Stimulated activated CD8-positive, alpha-beta memory T cell treated with anti-CD3 and anti-CD28 coated beads, Interleukin-7, amount 100 ng/mL, for 48 hours (primary cell): ENCODE data around the gene MRGPRX2.

Experiments used
- DNase-seq, 2 donors: peaks; one replicate each; pipeline ENCODE4 v3.0.0-alpha.2; 2020; ENCODE audit warnings: low read depth in 1 of 2; ENCODE audit errors: extremely low read depth in 1 of 2

MRGPRX2 gene

GRCh38 chr11:19060629-19061028, at the start of gene MRGPRX2:
TSS of gene MRGPRX2 (minus strand) at chr11:19060717. CDS start at chr11:19056402, 4,315 bp downstream.
- DNase-seq: peak in 1 of 2 donors; percentile 24

- DNase-seq: no peak
These were observed 49.8 kb upstream of the MRGPRX2 start for GRCh38 chr11:19110295-19110694.

GRCh38 chr11:19107125-19107524, 46.6 kb upstream of the MRGPRX2 start:
- DNase-seq: no peak

DNA sequence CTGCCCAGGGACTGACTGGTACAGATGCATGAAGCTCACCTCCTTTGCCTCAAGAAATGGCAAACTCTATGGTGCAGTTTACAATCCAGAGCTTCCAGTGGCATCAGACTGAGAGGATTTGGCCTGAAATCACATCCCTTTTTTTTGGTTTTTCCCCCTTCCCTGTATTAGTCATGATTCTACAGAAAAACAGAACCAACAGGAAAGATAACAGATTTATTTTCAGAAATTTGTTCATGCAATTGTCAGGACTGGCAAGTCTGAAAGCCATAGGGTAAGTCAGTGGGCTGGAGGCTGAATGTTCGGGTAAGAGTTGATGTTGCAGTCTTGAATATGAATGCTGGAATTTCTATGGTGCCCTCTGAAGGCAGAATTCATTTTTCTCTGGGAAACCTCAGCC, 44.5 kb upstream of the MRGPRX2 start:
- DNase-seq: no peak

GRCh38 chr11:19102521-19102900, 42.0 kb upstream of the MRGPRX2 start:
- DNase-seq: no peak

GRCh38 chr11:19101796-19102520, 41.4 kb upstream of the MRGPRX2 start:
- DNase-seq: no peak

DNA sequence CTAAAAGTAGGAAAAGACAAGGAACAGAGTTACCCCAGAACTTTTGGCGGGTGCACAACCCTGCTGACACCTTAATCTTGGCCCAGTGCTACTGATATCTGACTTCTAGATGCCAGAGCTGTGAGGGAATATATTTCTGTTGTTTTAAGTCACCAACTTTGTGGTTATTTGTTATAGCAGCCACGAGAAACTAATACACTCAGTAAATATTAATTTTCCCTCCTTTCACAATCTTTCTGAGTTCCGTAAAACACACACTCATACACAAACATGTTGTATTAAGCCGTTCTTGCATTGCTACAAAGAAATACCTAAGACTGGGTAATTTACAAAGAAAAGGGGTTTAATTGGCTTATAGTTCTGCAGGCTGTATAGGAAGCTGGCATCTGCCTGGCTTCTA, 40.4 kb upstream of the MRGPRX2 start:
- no peak for DNase-seq

GRCh38 chr11:19099093-19099492, 38.6 kb upstream of the MRGPRX2 start:
- no peak for DNase-seq

DNA sequence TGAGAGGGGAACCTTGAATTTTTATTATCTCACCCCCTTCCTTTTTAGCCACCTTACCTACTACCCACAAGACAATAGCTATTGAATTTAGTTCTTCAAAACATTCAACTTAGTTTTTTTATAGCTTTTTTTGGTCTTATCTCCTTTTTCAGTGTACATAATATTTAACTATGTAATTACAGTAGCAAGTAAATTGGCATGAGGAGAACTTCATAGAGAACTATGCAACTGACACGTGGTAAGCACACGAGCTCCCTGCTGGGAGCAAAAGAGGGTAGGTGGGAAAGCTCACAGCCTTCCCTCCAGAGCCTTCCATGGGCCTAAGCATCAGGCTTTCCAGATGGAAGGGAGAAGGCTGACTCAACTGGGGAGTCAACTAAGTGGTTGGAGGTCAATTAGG, 34.3 kb upstream of the MRGPRX2 start:
- no peak for DNase-seq

DNA sequence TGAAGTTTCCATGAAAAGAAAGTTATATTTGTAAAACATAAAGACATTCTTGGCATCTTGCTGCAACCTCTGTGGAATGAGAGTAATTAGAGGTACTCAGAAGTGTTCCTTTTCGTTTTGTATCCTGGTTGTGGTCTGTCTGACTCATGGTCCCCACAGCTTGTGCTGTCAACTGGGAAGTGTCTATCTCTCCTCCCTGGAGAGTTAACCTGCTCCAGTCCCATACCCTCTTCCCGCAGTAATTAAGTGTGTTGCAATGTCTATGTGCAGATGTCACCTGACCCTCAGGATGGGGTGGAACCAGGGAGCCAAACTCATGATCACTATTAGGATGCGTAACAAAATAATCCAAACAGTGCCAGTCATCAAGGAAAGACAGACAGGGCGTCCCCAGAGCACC, 33.5 kb upstream of the MRGPRX2 start:
- DNase-seq: no peak

- DNase-seq: no peak
These were observed 32.3 kb upstream of the MRGPRX2 start for GRCh38 chr11:19092850-19093249.

DNA sequence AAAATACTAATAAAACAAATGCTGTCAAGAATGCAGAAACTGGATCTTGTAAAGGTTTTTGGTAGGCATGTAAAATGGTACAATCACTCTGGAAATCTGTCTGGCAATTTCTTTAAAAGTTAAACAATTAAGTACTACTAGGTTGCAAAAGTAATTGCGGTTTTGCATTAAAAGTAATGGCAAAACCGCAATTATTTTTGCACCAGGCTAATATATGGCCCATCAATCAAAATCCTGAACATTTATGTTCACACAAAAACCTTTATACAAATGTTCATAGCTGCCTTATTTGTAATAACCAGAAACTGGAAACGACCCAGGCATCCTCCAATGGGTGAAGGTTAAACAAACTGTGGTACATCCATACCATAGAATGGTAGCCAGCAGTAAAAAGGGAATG, 31.8 kb upstream of the MRGPRX2 start:
- DNase-seq: no peak

DNA sequence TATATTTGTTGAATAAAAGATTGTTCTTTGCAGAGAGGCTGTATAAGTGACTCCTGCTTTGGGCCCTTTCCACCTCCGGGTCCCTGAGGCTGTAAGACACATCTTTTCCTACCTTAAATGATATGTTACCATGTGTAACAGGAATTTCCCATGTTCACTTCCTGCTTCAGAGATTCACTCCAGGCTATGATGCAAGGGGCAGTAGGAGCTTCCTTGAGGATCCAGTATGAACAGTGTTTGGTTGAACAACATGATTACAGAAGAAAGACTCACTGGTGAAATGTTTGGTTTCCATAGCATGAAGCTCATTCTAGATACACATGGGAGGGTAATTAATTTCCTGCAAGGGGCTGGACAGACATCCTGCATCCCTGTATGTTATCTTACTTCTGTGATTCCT, 30.8 kb upstream of the MRGPRX2 start:
- DNase-seq: no peak

DNA sequence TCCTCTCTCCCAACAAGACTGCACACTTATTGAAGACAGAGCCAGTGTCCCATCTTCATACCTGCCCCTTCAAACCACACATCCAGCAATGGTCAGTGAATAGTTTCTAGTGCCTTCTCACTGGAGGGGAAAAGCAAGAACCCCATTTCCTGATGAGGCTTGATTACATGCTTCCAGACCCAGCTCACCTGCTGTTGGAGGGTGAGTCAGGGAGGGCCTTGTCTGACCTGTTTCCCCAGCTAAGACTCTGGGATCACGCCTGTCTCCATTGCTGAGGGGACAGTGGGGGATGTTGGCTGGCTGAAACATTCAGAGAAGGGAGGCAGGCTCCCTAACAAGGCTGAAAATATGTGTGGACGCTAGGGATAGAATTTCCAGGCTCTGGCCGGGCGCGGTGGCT, 28.9 kb upstream of the MRGPRX2 start:
- DNase-seq: no peak

DNA sequence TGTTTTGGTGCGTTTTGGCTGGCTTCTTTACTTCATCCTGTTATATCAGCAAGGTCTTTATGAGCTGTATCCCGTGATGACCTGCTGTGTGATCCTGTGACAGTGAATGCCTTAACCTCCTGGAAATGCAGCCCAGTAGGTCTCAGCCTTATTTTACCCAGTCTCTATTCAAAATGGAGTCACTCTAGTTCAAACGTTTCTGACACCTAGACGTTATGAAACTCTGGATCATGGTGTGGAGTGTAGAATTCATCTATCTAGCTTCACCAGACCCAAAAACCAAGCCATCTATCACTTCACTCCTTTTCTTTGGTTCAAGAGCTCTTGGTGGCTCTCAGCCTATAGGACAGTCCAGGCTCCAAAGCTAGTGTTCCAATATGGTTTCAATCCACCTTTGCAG, 28.3 kb upstream of the MRGPRX2 start:
- no peak for DNase-seq

- DNase-seq: no peak
These were observed 27.1 kb upstream of the MRGPRX2 start for GRCh38 chr11:19087658-19088057.

GRCh38 chr11:19084661-19085315, 24.3 kb upstream of the MRGPRX2 start:
- DNase-seq: no peak

DNA sequence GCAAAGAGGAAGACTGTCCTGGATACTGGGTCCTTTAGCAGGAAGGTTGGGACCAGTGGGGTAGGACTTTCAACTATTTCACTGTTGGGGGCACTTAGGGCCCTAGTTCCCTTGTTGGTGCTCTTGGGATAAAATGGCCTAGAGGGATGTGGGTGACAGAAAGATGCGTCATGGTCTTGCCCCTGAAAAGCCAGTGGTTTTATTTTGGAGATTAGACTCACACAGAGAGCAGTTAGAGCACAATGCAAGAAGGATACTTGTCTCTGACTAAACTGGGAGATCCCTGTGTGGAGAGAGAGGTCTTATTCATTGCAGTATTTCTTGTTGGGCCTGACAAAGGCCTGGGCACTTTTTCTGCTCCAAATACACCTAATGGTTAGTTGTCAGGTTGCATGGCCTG, 22.6 kb upstream of the MRGPRX2 start:
- DNase-seq: no peak

GRCh38 chr11:19080579-19080993, 20.1 kb upstream of the MRGPRX2 start:
- DNase-seq: no peak

DNA sequence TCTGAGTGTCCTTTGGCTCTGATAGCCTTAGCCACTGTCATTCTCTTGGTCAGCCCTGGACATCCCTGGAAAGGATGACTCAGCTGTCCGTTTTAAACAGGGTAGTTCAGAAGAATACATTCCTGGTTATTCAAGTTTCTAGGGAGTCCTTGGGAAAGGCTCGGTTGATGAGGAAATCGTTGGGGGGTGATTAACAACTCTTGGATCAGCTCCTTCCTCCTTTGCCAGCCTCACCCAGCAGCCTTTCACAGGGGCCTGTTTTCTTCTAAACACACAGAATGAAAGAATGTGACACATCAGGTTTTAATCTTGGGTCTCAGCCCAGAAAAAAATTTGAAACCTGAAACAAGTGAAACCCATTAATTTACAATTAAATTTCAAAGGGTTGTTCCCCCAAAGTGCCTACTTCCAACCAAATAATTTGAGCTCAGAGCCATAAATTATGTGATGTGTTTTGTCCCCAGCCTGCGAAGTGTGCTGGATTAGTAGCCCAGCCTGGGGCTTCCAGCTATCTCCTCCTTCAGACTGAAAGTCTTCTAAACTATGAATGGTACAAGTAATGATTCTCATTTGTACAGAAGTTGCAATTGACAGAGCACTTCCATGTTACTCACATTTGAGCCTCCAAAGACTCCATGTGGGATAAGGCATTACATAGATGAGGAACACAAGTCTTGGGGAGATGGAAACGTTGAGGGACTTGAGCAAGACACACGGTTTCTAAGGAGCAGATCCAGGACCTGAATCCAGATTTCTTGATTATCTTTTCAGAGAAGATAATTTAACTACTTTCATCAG, 19.3 kb upstream of the MRGPRX2 start:
- DNase-seq: no peak

DNA sequence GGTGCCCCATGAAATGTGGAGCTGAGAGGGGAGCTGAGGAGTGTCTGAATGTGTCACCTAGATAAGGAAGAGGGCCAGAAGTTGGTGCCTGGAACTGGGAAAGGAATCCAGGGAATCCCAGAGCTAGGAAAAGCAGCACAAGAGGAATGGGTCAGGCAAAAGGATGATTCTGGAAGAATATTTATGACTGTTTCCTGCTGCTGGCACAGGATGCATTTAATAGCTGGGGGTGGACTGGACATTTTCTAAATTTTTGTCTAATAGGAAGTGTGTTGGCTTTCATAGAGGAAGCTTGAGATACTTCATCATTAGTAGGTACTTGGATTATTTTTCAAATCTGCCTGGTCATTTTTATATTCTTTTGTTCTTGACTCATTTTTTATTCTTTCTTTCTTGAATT, 17.4 kb upstream of the MRGPRX2 start:
- no peak for DNase-seq
